ENCODE data around the gene GFI1B. TPM values are rescaled to one million over a fixed set of nuclear protein-coding genes. Genes with fewer than 3 reads are reported as not detected.

Gene GFI1B
- total and polyA plus RNA-seq, 7 donors: 0.28 to 0.92 (median 0.87) TPM; not detected in 4

- Histone ChIP-seq H3K4me3 (no peak overlapping the region), H3K27ac (no peak overlapping the region), H3K4me1 (peaks cover 0 to 33% (median 30%) of the 10 kb centered on the region in 4 donors), H3K36me3 (peaks cover 0 to under 1% (median 0%) of the 10 kb centered on the region in 4 donors), H3K27me3 (no peaks in the 10 kb centered on the region), H3K9me3 (no peaks in the 10 kb centered on the region)
- WGBS, 2 donors: 87 to 92% methylated on average over 3 of the region's 3 CpGs
- intact Hi-C loops (cut with DNase I): loop anchor here (10.0 kb wide), 1 partner anchor 307 kb away; the partner anchor contains the start of gene SURF6
- TF ChIP-seq CTCF (IDR thresholded peaks at IDR 0.05) (no peak), POLR2AphosphoS5 (IDR thresholded peaks at IDR 0.05) (no peak), EP300 (IDR thresholded peaks at IDR 0.05) (no peak), POLR2A (IDR thresholded peaks at IDR 0.05) (no peak)
- DNase-seq: no peak
Measured at GRCh38 chr9:133028221-133028620, 49.7 kb downstream of the GFI1B start.

- H3K9me3 ChIP-seq: no peaks in the 10 kb centered on the region
- H3K27me3 ChIP-seq: no peaks in the 10 kb centered on the region
- H3K4me1 ChIP-seq: peaks cover 0 to 41% (median 33%) of the 10 kb centered on the region in 4 donors
- 0% methylated on average over 28 of the region's 28 CpGs for WGBS, 2 donors
- H3K36me3 ChIP-seq: peaks cover 0 to 6% (median 0%) of the 10 kb centered on the region in 4 donors
- no peak for DNase-seq
- H3K4me3 ChIP-seq: peak overlapping the region; percentile 72 to 97 (median 88)
- peak overlapping the region; percentile 87 to 91 (median 90) for H3K27ac ChIP-seq
- TF ChIP-seq EP300 (IDR thresholded peaks at IDR 0.05): no peak
- no peak for TF ChIP-seq POLR2A (IDR thresholded peaks at IDR 0.05)
- TF ChIP-seq CTCF (IDR thresholded peaks at IDR 0.05): no peak
- TF ChIP-seq POLR2AphosphoS5 (IDR thresholded peaks at IDR 0.05): no peak
- intact Hi-C loops (cut with DNase I): loop anchor here (2.0 to 10.0 kb wide), 3 partner anchors 88 to 305 kb away; partner anchors contain the start of genes SURF6 and TSC1
Measured at GRCh38 chr9:133029994-133030316, 51.5 kb downstream of the GFI1B start.

- Histone ChIP-seq H3K36me3 (peaks cover 0 to 6% (median 0%) of the 10 kb centered on the region in 4 donors), H3K27me3 (no peaks in the 10 kb centered on the region), H3K9me3 (no peaks in the 10 kb centered on the region), H3K27ac (peak within 1 kb of the TSS; percentile 87 to 91 (median 90)), H3K4me1 (peaks cover 0 to 41% (median 33%) of the 10 kb centered on the region in 4 donors), H3K4me3 (peak within 1 kb of the TSS; percentile 72 to 97 (median 88))
- peak; percentile 30 to 76 for TF ChIP-seq POLR2A (IDR thresholded peaks at IDR 0.05)
- TF ChIP-seq CTCF (IDR thresholded peaks at IDR 0.05): peak in 1 of 4 experiments; percentile 16
- no peak for TF ChIP-seq EP300 (IDR thresholded peaks at IDR 0.05)
- TF ChIP-seq POLR2AphosphoS5 (IDR thresholded peaks at IDR 0.05): peak; percentile 66 to 81 (median 72)
- DNase-seq: peak; percentile 96
- intact Hi-C loops (cut with DNase I): loop anchor here (2.0 to 5.0 kb wide), 2 partner anchors 88 to 114 kb away; partner anchors contain the start of gene TSC1
- WGBS, 2 donors: 0% methylated on average over 63 of the region's 63 CpGs
Measured at GRCh38 chr9:133030317-133031129, 52.0 kb downstream of the GFI1B start, which contains the start of gene GTF3C5. GTF3C5 (plus strand) TSS chr9:133030997; CDS start chr9:133031012, 15 bp downstream.

GRCh38 chr9:133031130-133031422, 52.6 kb downstream of the GFI1B start:
- DNase-seq: no peak
- whole genome bisulfite sequencing, 2 donors: 1% methylated on average over 16 of the region's 16 CpGs
- Histone ChIP-seq H3K36me3 (peaks cover 0 to 6% (median 0%) of the 10 kb centered on the region in 4 donors), H3K9me3 (no peaks in the 10 kb centered on the region), H3K27ac (peak overlapping the region; percentile 87 to 91 (median 90)), H3K4me1 (peaks cover 0 to 41% (median 33%) of the 10 kb centered on the region in 4 donors), H3K4me3 (peak overlapping the region; percentile 72 to 97 (median 88)), H3K27me3 (no peaks in the 10 kb centered on the region)
- TF ChIP-seq POLR2AphosphoS5 (IDR thresholded peaks at IDR 0.05) (no peak), POLR2A (IDR thresholded peaks at IDR 0.05) (no peak), CTCF (IDR thresholded peaks at IDR 0.05) (no peak), EP300 (IDR thresholded peaks at IDR 0.05) (no peak)
- intact Hi-C loops (cut with DNase I): loop anchor here (2.0 to 5.0 kb wide), 2 partner anchors 89 to 114 kb away; partner anchors contain the start of gene TSC1
